ENCODE data around the gene PMM1. TPM values are rescaled to one million over a fixed set of nuclear protein-coding genes. Genes with fewer than 3 reads are reported as not detected.

The PMM1 gene
- total RNA-seq, 4 donors from 2014 or later: 21.0 to 76.5 (median 34.6) TPM

DNA sequence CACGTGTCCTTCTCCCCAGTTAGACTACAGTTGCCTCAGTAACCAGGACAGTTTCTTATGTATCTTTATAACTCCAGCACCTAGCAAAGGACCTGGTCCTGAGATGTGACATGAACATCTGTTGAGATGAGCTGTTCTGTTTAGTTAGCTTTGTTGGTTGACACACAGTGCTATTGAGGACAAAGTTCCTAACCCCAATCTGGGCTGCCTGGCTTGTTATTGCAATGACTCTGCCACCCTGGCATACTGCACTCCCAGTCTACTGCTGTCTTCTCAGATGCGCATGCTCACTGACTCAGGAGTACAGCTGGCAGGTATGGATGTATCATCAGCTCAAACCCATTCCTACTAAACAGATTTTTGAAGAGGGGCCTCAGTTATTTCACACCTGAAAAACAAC, 23.8 kb upstream of the PMM1 start:
- intact Hi-C loops (cut with DNase I; ENCODE audit: low total_unique reads): no loop called here
- no peak for DNase-seq
- no peak overlapping the region for H3K27ac ChIP-seq

DNA sequence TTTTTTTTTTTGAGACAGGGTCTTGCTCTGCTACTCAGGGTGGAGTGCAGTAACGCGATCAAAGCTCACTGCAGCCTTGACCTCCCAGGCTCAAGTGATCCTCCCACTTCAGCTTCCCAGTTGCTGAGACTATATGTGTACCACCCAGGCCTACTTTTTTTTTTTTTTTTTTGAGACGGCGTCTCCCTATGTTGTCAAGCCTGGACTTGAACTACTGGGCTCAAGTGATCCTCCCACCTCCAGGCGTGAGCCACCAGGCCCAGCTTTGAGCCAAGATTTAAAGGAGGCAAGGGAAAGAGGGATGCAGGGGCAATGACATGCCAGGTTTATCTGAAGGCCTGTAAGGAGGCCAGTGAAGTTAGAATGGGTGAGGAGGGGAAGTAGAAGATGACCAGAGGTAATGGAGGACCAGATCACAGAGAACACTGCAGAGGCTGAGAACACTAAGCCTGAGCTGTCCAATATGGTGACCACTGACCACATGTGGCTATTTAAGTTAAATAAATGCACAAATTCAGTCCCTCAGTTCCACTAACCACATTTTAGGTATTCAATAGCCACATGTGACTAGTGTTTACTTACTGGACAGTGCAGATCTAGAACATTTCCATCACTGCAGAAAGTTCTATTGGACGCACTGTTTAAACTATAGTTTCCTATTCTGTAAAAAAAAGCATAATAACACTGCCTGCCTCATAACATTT, 23.1 kb upstream of the PMM1 start:
- Histone ChIP-seq H3K4me1 (no peaks in the 10 kb centered on the region), H3K27ac (no peak overlapping the region), H3K36me3 (no peaks in the 10 kb centered on the region), H3K9me3 (no peaks in the 10 kb centered on the region), H3K4me3 (no peak overlapping the region), H3K27me3 (no peaks in the 10 kb centered on the region)
- intact Hi-C loops (cut with DNase I; ENCODE audit: low total_unique reads): no loop called here
- no peak for DNase-seq
- no peak for TF ChIP-seq POLR2A (IDR thresholded peaks at IDR 0.05)

More for the DNA sequence above, 23.8 kb upstream of the PMM1 start:
- Histone ChIP-seq H3K27me3 (no peaks in the 10 kb centered on the region), H3K4me1 (no peaks in the 10 kb centered on the region), H3K36me3 (no peaks in the 10 kb centered on the region), H3K4me3 (no peak overlapping the region), H3K9me3 (no peaks in the 10 kb centered on the region)
- TF ChIP-seq POLR2A (IDR thresholded peaks at IDR 0.05): no peak
- TF ChIP-seq, protein P1, sequence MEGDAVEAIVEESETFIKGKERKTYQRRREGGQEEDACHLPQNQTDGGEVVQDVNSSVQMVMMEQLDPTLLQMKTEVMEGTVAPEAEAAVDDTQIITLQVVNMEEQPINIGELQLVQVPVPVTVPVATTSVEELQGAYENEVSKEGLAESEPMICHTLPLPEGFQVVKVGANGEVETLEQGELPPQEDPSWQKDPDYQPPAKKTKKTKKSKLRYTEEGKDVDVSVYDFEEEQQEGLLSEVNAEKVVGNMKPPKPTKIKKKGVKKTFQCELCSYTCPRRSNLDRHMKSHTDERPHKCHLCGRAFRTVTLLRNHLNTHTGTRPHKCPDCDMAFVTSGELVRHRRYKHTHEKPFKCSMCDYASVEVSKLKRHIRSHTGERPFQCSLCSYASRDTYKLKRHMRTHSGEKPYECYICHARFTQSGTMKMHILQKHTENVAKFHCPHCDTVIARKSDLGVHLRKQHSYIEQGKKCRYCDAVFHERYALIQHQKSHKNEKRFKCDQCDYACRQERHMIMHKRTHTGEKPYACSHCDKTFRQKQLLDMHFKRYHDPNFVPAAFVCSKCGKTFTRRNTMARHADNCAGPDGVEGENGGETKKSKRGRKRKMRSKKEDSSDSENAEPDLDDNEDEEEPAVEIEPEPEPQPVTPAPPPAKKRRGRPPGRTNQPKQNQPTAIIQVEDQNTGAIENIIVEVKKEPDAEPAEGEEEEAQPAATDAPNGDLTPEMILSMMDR (IDR thresholded peaks at IDR 0.05): no peak

DNA sequence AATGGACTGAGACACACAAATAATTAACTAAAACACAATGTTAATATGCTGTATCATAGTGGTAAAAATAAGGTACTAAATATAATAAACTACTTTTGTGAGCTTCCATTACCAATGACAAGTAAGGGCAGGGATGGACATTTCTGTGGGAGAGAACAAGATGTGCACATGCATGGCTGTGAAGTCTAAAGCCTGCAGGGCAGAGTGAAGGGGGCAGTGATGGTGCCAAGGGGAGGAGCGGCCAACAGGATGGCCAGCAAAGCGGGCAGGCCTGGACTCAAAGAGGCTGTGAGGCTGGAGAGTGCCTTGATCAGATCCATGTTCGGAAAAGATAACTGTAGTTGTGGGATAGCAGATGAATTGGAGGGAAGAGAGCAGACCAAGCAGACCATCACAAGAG, 18.7 kb upstream of the PMM1 start:
- Histone ChIP-seq H3K4me1 (no peaks in the 10 kb centered on the region), H3K4me3 (no peak overlapping the region), H3K27ac (no peak overlapping the region), H3K27me3 (no peaks in the 10 kb centered on the region), H3K36me3 (no peaks in the 10 kb centered on the region), H3K9me3 (no peaks in the 10 kb centered on the region)
- intact Hi-C loops (cut with DNase I; ENCODE audit: low total_unique reads): no loop called here
- TF ChIP-seq, protein P1 (IDR thresholded peaks at IDR 0.05): no peak
- TF ChIP-seq POLR2A (IDR thresholded peaks at IDR 0.05): no peak
- no peak for DNase-seq

DNA sequence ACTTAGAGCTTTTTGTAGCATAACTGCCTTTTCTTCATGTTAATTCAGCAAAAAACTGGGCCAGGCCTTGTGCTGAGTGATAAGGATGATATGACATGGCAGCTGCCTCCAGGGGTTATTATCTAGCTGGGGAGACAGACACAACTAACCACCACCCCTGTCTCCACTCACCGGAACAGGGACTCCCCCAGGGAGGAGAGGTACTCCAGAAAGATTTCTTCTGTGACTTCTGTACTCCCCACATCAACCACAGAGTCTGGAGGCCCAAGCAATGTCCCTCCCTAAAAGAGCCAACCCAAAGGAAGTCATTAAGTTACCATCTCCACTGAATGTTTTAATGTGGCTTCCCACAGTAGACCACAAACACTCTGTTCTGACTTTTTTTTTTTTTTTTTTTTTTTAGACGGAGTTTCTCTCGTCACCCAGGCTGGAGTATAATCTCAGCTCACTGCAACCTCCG, 14.3 kb upstream of the PMM1 start:
- TF ChIP-seq, protein P1 (IDR thresholded peaks at IDR 0.05): no peak
- TF ChIP-seq POLR2A (IDR thresholded peaks at IDR 0.05): no peak
- no peak for DNase-seq
- intact Hi-C loops (cut with DNase I; ENCODE audit: low total_unique reads): no loop called here
- Histone ChIP-seq H3K4me3 (no peak overlapping the region), H3K27me3 (no peaks in the 10 kb centered on the region), H3K9me3 (no peaks in the 10 kb centered on the region), H3K36me3 (no peaks in the 10 kb centered on the region), H3K4me1 (no peaks in the 10 kb centered on the region), H3K27ac (no peak overlapping the region)

DNA sequence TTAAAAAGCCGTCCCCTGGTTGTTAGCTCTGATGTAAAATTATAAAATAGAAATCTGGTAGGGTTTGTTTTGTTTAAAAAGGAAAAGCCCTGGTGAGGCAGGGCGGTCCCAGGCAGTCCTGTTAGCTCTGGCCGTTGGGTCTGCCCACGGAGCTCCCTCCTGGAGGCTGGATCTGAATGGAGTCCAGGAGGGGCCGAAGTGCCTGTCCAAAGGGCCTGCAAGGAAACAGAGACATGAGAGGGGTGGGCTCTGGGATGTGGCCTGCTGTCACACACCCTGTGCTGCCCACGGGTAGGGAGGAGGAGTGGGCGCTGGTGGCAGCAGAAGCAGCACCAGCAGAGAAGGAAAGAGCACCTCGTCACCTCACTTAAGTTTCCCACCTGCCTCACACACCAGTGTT, 11.3 kb upstream of the PMM1 start:
- no peaks in the 10 kb centered on the region for H3K4me1 ChIP-seq
- no peaks in the 10 kb centered on the region for H3K9me3 ChIP-seq
- H3K36me3 ChIP-seq: no peaks in the 10 kb centered on the region
- H3K27me3 ChIP-seq: no peaks in the 10 kb centered on the region
- H3K4me3 ChIP-seq: no peak overlapping the region
- TF ChIP-seq, protein P1 (IDR thresholded peaks at IDR 0.05): no peak
- intact Hi-C loops (cut with DNase I; ENCODE audit: low total_unique reads): no loop called here
- H3K27ac ChIP-seq: no peak overlapping the region
- DNase-seq: no peak

Data from uterus (tissue), 4 donors.